HL-60/S4 treated with retinoic acid at 250 ng/mL for 4 days and 3 days (cell line): ENCODE measurements around the gene SYTL3.
"Not testable (repeated sequence)": the region's sequence is repeated elsewhere in the genome, so short reads cannot be mapped to it uniquely, and the experiment has no call there.

Experiments
- in situ Hi-C: fragments of 300-500 bp; cut with MboI; formaldehyde crosslinking; loops from 2 replicates; pipeline ENCODE4 v1.7.0; 2022; ENCODE audit warnings: low sequenced_read_pairs

SYTL3 gene

GRCh38 chr6:158649289-158650143 lies at the start of gene SYTL3:
TSS of gene SYTL3 (plus strand) at chr6:158650054. CDS start at chr6:158663269, 13,215 bp downstream.
- in situ Hi-C loops: no loop called here

DNA sequence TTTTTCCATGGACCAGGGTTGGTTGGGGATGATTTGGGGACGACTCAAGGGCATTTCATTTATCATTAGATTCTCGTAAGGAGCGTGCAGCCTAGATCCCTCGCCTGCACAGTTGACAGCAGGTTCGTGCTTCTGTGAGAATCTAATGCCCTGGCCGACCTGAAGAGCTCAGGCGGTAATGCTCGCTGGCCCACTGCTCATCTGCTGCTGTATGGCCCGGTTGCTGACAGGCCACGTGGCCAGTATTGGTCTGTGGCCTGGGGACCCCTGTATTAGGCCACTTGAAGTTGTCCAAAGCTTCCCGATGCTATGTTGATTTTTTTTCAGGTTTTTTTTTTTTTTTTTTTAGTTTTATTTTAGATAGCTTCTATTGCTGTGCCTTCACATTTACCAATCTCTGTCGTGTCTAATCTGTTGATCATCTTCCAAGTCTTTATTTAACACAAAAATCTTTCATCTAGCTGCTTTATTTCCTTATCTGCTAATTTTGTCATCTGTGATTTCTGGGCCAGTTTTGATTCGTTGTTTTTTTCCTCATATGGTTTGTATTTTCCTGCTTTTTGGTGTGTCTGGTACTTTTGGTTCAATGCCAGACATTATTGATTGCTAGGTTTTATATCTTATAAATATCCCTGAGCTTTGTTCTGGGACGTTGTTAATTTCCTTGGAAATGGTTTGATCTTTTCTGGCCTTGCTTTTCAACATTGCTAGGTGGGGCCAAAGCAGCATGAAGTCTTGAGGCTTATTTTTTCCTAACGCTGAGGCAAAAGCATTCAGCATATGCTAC lies 46.4 kb upstream of the SYTL3 start:
- in situ Hi-C loops: loop anchor here (10.0 kb wide), 1 partner anchor 379 kb away; no protein-coding TSS in a partner anchor

GRCh38 chr6:158604048-158604406 lies 45.8 kb upstream of the SYTL3 start:
- in situ Hi-C loops: loop anchor here (10.0 kb wide), 1 partner anchor 379 kb away; no protein-coding TSS in a partner anchor

DNA sequence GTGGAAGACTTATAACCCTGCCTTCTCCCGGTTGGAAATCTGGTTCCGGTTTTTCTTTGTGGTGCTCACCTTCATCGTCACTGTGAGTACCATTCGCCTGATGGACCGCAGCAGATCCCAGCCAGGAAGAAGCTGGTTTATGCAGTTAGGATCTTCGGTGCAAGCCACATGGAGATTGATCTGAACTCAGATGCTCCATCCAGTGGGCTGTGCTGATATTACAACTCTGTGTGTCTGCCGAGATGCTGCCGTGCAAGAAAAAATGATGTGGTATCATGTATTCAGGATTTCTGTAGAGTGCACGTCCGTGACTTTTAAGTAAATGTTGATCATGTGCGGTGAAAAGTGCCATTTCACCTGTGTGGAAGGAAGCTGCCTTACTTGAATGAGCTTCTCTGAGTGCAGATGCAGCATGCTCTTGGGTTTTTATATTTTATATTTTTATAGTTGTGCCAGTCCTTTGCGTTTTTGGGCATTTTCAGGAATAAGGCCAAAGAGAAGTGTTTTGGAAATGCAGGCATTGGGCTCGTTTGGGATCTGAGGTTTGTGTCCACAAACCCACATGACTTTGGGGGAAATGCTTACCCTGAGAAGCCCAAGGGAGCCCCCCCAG lies 44.5 kb upstream of the SYTL3 start:
- in situ Hi-C loops: loop anchor here (10.0 kb wide), 1 partner anchor 381 kb away; no protein-coding TSS in a partner anchor

GRCh38 chr6:158606011-158606410 lies 43.8 kb upstream of the SYTL3 start:
- in situ Hi-C loops: loop anchor here (10.0 kb wide), 1 partner anchor 381 kb away; no protein-coding TSS in a partner anchor

- in situ Hi-C loops: loop anchor here (10.0 kb wide), 1 partner anchor 382 kb away; no protein-coding TSS in a partner anchor
Measured at GRCh38 chr6:158606935-158607334, 42.9 kb upstream of the SYTL3 start.

GRCh38 chr6:158607411-158608170 lies 42.3 kb upstream of the SYTL3 start:
- in situ Hi-C loops: loop anchor here (10.0 kb wide), 1 partner anchor 383 kb away; no protein-coding TSS in a partner anchor

GRCh38 chr6:158608221-158608620 lies 41.6 kb upstream of the SYTL3 start:
- in situ Hi-C loops: loop anchor here (10.0 kb wide), 1 partner anchor 383 kb away; no protein-coding TSS in a partner anchor

GRCh38 chr6:158609455-158610155 lies 40.2 kb upstream of the SYTL3 start:
- in situ Hi-C loops: loop anchor here (10.0 kb wide), 1 partner anchor 385 kb away; no protein-coding TSS in a partner anchor

GRCh38 chr6:158610319-158610968 lies 39.4 kb upstream of the SYTL3 start:
- in situ Hi-C loops: no loop called here

DNA sequence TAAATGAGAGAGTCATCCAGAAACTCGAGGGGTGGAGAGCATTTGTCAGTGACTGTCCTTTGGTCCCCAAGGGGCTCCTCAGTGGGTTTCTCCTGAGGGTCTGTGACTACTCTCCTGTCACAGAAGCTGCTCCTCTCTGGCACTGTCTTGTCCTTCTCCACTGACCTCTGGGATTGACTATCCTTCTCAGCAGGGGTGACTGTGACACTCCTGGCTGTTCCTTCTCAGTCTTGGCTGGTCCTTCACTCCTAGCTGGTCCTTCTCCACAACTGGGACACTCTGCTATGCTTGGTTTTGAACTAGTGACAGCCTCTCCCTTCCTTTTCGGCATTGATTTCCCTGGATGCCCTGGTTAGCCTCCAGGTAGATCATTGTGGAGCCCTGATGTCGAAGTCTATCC lies 38.8 kb upstream of the SYTL3 start:
- in situ Hi-C loops: no loop called here

GRCh38 chr6:158611541-158612370 lies 38.1 kb upstream of the SYTL3 start:
- in situ Hi-C loops: no loop called here

- in situ Hi-C loops: not testable (repeated sequence)
Measured at GRCh38 chr6:158614606-158615005, 35.2 kb upstream of the SYTL3 start.

- in situ Hi-C loops: not testable (repeated sequence)
Measured at GRCh38 chr6:158618289-158618688, 31.6 kb upstream of the SYTL3 start.

GRCh38 chr6:158619922-158620801 lies 29.7 kb upstream of the SYTL3 start:
- in situ Hi-C loops: no loop called here

GRCh38 chr6:158620963-158621693 lies 28.7 kb upstream of the SYTL3 start:
- in situ Hi-C loops: no loop called here
